Lower leg skin (tissue), 4 donors: ENCODE results near the gene XAGE3. TPM values are rescaled to one million over a fixed set of nuclear protein-coding genes. Genes with fewer than 3 reads are reported as not detected.

Experiments
- DNase-seq, 2 donors: peaks; one replicate each; pipeline ENCODE4 v3.0.0-alpha.2; 2019; ENCODE audit warnings: low spot score in 2 of 2
- H3K4me3 ChIP-seq: fragments of 200-600 bp; sonication (generic); 2 replicates; pipeline ENCODE4 v1.5.1; 2017; ENCODE audit warnings: mild to moderate bottlenecking, low read depth; ENCODE audit not compliant: poor library complexity, severe bottlenecking
- POLR2A ChIP-seq, 2 donors: fragments of 450-650 bp; IDR thresholded peaks; one replicate each; pipeline ENCODE4 v1.6.1; 2016 to 2017; ENCODE audit warnings: antibody characterized with exemption in 2 of 2, mild to moderate bottlenecking in 1 of 2, moderate library complexity in 1 of 2
- WGBS, 2 donors: methylation state at CpG; one replicate each; pipeline ENCODE4 v1.1.5; 2018; 5-methylcytosine and 5-hydroxymethylcytosine counted together
- intact Hi-C: fragments of 100-400 bp; cut with DNase I; formaldehyde crosslinking; loops from one replicate; pipeline ENCODE4 v1.15.0; 2023; ENCODE audit warnings: low total_unique reads
- total RNA-seq, 4 donors: library from RNA; depleted of rRNA; stranded (reverse); fragments of >200 nt; gene quantifications; one replicate each; pipeline ENCODE4 v1.1.0, GENCODE V29; 2016
- TF ChIP-seq, protein P1 (sequence below), 3 donors: fragments of 450-650 bp; IDR thresholded peaks; one replicate each; pipeline ENCODE4 v1.5.1; 2016; ENCODE audit warnings: antibody characterized with exemption in 3 of 3, mild to moderate bottlenecking in 3 of 3, moderate library complexity in 2 of 3

The XAGE3 gene
- total RNA-seq, 4 donors from 2014 or later = not detected

DNA sequence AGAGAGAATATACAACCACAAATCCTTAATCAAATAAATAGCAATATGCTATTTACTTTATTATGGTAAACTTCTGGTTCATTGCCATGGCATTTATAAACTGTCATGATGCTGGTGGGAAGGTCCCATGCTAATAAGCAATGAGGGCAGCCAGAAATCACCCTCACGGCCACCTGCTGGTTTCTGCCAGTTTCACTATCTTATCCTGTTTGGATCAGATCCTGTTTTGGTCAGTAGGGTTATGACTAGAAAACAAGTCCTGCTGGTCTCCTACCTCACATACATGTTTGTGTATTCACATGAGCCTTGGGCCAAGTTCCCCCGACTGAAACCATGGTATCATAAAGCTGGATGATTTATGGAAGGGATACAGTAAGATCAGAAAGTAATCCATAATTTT is 28.7 kb downstream of the XAGE3 start:
- 55 to 69% methylated on average over 2 of the region's 2 CpGs for WGBS, 2 donors
- intact Hi-C loops = no loop called here
- H3K4me3 ChIP-seq = no peak overlapping the region
- DNase-seq = no peak
- TF ChIP-seq POLR2A (IDR thresholded peaks at IDR 0.05) = no peak
- TF ChIP-seq, protein P1, sequence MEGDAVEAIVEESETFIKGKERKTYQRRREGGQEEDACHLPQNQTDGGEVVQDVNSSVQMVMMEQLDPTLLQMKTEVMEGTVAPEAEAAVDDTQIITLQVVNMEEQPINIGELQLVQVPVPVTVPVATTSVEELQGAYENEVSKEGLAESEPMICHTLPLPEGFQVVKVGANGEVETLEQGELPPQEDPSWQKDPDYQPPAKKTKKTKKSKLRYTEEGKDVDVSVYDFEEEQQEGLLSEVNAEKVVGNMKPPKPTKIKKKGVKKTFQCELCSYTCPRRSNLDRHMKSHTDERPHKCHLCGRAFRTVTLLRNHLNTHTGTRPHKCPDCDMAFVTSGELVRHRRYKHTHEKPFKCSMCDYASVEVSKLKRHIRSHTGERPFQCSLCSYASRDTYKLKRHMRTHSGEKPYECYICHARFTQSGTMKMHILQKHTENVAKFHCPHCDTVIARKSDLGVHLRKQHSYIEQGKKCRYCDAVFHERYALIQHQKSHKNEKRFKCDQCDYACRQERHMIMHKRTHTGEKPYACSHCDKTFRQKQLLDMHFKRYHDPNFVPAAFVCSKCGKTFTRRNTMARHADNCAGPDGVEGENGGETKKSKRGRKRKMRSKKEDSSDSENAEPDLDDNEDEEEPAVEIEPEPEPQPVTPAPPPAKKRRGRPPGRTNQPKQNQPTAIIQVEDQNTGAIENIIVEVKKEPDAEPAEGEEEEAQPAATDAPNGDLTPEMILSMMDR (IDR thresholded peaks at IDR 0.05) = no peak

GRCh38 chrX:52830551-52830950 is 37.3 kb downstream of the XAGE3 start:
- intact Hi-C loops = no loop called here
- TF ChIP-seq, protein P1 (IDR thresholded peaks at IDR 0.05) = no peak
- no peak for TF ChIP-seq POLR2A (IDR thresholded peaks at IDR 0.05)
- no peak overlapping the region for H3K4me3 ChIP-seq
- no peak for DNase-seq
- 50 to 63% methylated on average over 2 to 3 of the region's 3 CpGs for WGBS, 2 donors

GRCh38 chrX:52824608-52825007 is 43.3 kb downstream of the XAGE3 start:
- whole genome bisulfite sequencing, 2 donors = 49 to 53% methylated on average over 2 of the region's 2 CpGs
- DNase-seq = no peak
- TF ChIP-seq, protein P1 (IDR thresholded peaks at IDR 0.05) = no peak
- TF ChIP-seq POLR2A (IDR thresholded peaks at IDR 0.05) = no peak
- intact Hi-C loops = no loop called here
- H3K4me3 ChIP-seq = no peak overlapping the region

- intact Hi-C loops = no loop called here
- 77 to 83% methylated on average over 11 of the region's 11 CpGs for WGBS, 2 donors
Measured at GRCh38 chrX:52821079-52821760, 46.7 kb downstream of the XAGE3 start.

GRCh38 chrX:52819788-52820187 is 48.1 kb downstream of the XAGE3 start:
- intact Hi-C loops = no loop called here
- no peak overlapping the region for H3K4me3 ChIP-seq
- no peak for DNase-seq
- 75 to 79% methylated on average over 3 to 4 of the region's 4 CpGs for WGBS, 2 donors
- TF ChIP-seq POLR2A (IDR thresholded peaks at IDR 0.05) = no peak
- TF ChIP-seq, protein P1 (IDR thresholded peaks at IDR 0.05) = no peak

More at GRCh38 chrX:52821079-52821760, 46.7 kb downstream of the XAGE3 start:
- TF ChIP-seq, protein P1 (IDR thresholded peaks at IDR 0.05) = no peak
- no peak for TF ChIP-seq POLR2A (IDR thresholded peaks at IDR 0.05)
- no peak overlapping the region for H3K4me3 ChIP-seq
- DNase-seq = no peak

Other genes with a start within 250 kb of the XAGE3 start
- not detected for gene SSX7, start 213.2 kb downstream of the XAGE3 start, total RNA-seq
- gene SSX2, start 160.9 kb downstream of the XAGE3 start, total RNA-seq = not detected
- gene SSX2B, start 116.8 kb downstream of the XAGE3 start, total RNA-seq = not detected
- not detected for gene SPANXN5, start 70.7 kb downstream of the XAGE3 start, total RNA-seq
- gene XAGE5, start 56.8 kb downstream of the XAGE3 start, total RNA-seq = not detected
- 10 to 100 TPM; 42.6 to 50.9 (median 44.6) TPM for gene FAM156B, start 29.2 kb upstream of the XAGE3 start, total RNA-seq
- gene FAM156A, start 90.4 kb upstream of the XAGE3 start, total RNA-seq = 10 to 100 TPM; 12.7 to 19.1 (median 16.5) TPM
- gene GPR173, start 180.7 kb upstream of the XAGE3 start, total RNA-seq = under 1 TPM; 0.23 to 0.88 (median 0.49) TPM
- gene TSPYL2, start 214.3 kb upstream of the XAGE3 start, total RNA-seq = 10 to 100 TPM; 23.4 to 52.1 (median 36.5) TPM
- 10 to 100 TPM; 12.5 to 28.1 (median 21.8) TPM for gene KANTR, start 226.1 kb upstream of the XAGE3 start, total RNA-seq